Measurements from ENCODE around the gene CHAC2.

DNA sequence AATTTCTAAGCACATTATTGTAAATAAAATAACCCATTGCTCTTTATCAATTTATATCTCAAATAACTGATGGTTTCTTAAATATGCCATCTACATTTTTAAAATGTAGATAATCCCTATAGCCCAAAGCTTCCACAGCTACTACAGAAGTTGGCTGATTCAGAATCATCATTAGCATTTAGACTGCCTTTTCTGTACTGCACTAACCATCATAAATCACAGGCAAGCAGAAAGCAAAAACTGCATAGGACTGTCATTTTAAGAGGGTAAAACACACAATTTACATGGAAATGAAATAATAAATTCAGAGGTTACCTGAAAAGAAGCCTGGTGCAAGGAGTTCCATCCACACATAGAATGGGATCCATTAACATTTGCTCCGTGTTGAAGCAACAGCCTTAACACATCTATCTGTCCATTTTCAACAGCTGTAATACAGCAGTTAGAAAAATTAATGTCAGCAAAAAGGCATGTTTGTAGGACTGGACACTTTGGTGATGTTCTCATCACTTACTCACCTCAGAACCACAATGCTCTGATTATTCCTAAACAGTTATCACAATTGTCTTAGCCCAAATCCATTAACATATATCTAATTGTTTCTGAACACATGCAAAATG is 38.4 kb upstream of the CHAC2 start:
- TF ChIP-seq, protein P1, sequence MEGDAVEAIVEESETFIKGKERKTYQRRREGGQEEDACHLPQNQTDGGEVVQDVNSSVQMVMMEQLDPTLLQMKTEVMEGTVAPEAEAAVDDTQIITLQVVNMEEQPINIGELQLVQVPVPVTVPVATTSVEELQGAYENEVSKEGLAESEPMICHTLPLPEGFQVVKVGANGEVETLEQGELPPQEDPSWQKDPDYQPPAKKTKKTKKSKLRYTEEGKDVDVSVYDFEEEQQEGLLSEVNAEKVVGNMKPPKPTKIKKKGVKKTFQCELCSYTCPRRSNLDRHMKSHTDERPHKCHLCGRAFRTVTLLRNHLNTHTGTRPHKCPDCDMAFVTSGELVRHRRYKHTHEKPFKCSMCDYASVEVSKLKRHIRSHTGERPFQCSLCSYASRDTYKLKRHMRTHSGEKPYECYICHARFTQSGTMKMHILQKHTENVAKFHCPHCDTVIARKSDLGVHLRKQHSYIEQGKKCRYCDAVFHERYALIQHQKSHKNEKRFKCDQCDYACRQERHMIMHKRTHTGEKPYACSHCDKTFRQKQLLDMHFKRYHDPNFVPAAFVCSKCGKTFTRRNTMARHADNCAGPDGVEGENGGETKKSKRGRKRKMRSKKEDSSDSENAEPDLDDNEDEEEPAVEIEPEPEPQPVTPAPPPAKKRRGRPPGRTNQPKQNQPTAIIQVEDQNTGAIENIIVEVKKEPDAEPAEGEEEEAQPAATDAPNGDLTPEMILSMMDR (IDR thresholded peaks at IDR 0.05; ENCODE audit: insufficient read depth, low read depth, low read length), result no peak
- no peak for TF ChIP-seq EZH2 (IDR thresholded peaks at IDR 0.05; ENCODE audit: insufficient read depth, low read length)
